Activated CD4-positive, alpha-beta memory T cell treated with anti-CD3 and anti-CD28 coated beads for 36 hours (primary cell): ENCODE results near the gene PTS. TPM values are rescaled to one million over a fixed set of nuclear protein-coding genes. Genes with fewer than 3 reads are reported as not detected.

ENCODE experiments used
- CTCF ChIA-PET: fragments of 350-600 bp; sonication (Branson Sonifier 250); formaldehyde crosslinking; loops from one replicate; lab custom pipeline; 2021; ENCODE audit warnings: antibody characterized with exemption, inconsistent platforms; lab: Charles Lee
- POLR2A ChIA-PET: fragments of 350-600 bp; sonication (Branson Sonifier 250); formaldehyde crosslinking; loops from one replicate; lab custom pipeline; 2021; ENCODE audit warnings: antibody characterized with exemption; lab: Charles Lee
- DNase-seq: peaks from one replicate; pipeline ENCODE4 v3.0.0-alpha.2; 2020
- H3K27ac Mint-ChIP-seq: one replicate; pipeline ENCODE4 v1.8.0; 2021; ENCODE audit warnings: mixed read lengths
- H3K27me3 Mint-ChIP-seq: one replicate; pipeline ENCODE4 v1.8.0; 2021; ENCODE audit warnings: mixed read lengths
- H3K36me3 Mint-ChIP-seq: one replicate; pipeline ENCODE4 v1.8.0; 2021; ENCODE audit warnings: mixed read lengths
- H3K4me1 Mint-ChIP-seq: one replicate; pipeline ENCODE4 v1.8.0; 2021; ENCODE audit warnings: low read depth, mixed read lengths
- H3K4me3 Mint-ChIP-seq: one replicate; pipeline ENCODE4 v1.8.0; 2021; ENCODE audit warnings: mild to moderate bottlenecking, mixed read lengths
- H3K9me3 Mint-ChIP-seq: one replicate; pipeline ENCODE4 v1.8.0; 2021; ENCODE audit warnings: mixed read lengths
- intact Hi-C: fragments of 100-400 bp; cut with micrococcal nuclease; formaldehyde crosslinking; loops from one replicate; pipeline ENCODE4 v1.15.1; 2023
- total RNA-seq, 2 experiments: library from RNA; stranded (reverse); gene quantifications; one replicate each; pipeline ENCODE4 v1.2.3, GENCODE V29; 2021

Gene PTS
- total RNA-seq, 2 experiments from 2014 or later = 28.1 to 28.5 TPM

DNA sequence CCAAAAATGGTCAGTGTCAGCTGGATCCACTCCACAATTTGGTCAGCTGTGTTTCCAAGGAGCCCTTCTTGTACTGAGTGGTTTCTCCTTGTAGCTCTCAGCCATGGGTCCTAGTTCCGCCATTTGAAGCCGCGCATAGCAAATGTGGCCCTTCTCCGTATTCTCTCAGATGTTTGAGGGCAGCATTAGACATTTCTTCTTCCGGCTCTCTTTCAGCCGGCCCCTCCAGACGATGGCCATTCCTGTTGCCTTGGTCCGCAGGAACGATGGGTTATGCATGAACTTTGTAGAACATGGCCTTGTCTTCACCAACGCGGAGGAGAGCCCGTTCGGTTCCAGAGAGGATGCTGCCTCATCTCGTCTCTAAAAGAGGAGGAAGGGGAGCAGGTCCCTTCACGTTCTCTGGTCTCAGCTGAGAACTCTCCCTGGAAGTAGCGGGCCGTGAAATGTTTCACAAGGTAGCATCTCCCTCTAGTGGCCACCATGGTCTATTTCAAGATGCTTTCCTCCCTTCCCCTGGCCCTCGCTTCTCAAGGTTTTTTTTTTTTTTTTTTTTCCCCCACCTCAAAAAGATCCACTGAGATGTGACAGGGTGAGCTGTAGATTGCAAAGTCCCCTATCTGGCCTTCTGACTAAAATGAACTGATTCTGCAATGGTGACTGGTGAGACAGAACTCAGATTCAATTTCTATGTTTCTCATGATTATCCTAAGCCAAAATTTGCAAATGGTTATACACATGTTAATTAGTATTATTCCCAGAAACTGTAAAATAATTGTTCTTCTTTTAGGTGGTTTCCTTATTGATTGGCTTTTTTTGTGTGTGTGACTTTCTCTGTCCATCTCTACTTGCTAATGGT is 54.3 kb downstream of the PTS start:
- no peaks in the 10 kb centered on the region for H3K27me3 Mint-ChIP-seq
- intact Hi-C loops = loop anchor here (1.0 to 10.0 kb wide), 7 partner anchors 54 to 678 kb away; partner anchors contain the start of genes CFAP68, FDXACB1, PTS and SDHD
- peak overlapping the region; percentile 84 for H3K4me3 Mint-ChIP-seq
- ChIA-PET POLR2A (interaction anchor here (0.9 kb wide), 1 partner anchor 52 kb away, joined by 3 read pairs; no protein-coding TSS in a partner anchor), CTCF (interaction anchor here (0.5 to 5.9 kb wide), 53 partner anchors 8 to 1597 kb away, joined by 3 to 238 read pairs (median 4); partner anchors contain the start of genes ALG9, PLET1, PTS and TTC12)
- H3K36me3 Mint-ChIP-seq = no peaks in the 10 kb centered on the region
- H3K27ac Mint-ChIP-seq = peak overlapping the region; percentile 65
- H3K4me1 Mint-ChIP-seq = peaks cover 15% of the 10 kb centered on the region
- DNase-seq = peak; percentile 73
- H3K9me3 Mint-ChIP-seq = no peaks in the 10 kb centered on the region

DNA sequence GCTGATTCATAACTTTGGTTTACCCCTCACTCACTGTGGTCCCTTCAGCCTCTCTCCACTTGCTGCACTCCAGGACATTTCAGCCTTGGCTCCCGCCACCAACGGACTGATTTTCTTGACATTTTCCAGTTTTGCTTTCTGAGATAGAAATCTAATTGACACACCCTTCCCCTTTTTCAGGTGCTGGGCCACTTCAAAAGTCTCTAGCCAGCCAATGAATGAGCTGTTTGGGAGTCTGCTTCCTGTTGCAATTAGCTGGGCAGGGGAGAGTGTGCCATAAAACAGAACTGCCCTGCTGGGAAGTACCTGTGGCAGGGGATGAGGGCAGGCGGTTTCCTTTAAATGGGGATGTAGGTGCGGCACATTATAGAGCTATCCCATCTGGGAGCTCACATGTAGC is 55.5 kb downstream of the PTS start:
- Mint-ChIP-seq H3K36me3 (no peaks in the 10 kb centered on the region), H3K27me3 (no peaks in the 10 kb centered on the region), H3K4me3 (no peak overlapping the region), H3K9me3 (no peaks in the 10 kb centered on the region), H3K4me1 (peaks cover 15% of the 10 kb centered on the region), H3K27ac (no peak overlapping the region)
- intact Hi-C loops = loop anchor here (2.0 to 10.0 kb wide), 3 partner anchors 55 to 679 kb away; partner anchors contain the start of genes PTS, SDHD, SIK2 and TIMM8B
- ChIA-PET POLR2A (interaction anchor here (0.6 kb wide), 1 partner anchor 129 kb away, joined by 3 read pairs; no protein-coding TSS in a partner anchor), CTCF (interaction anchor here (0.7 to 5.9 kb wide), 10 partner anchors 13 to 1008 kb away, joined by 3 to 238 read pairs (median 16); partner anchors contain the start of gene PTS)
- DNase-seq = no peak

Other genes with a start within 250 kb of the PTS start
- gene DLAT, start 201.0 kb upstream of the PTS start, total RNA-seq = 10 to 100 TPM; 36.4 to 39.0 TPM
- under 1 TPM; 0.36 to 0.56 TPM for gene PIH1D2, start 152.4 kb upstream of the PTS start, total RNA-seq
- gene NKAPD1, start 152.1 kb upstream of the PTS start, total RNA-seq = 10 to 100 TPM; 17.5 to 19.4 TPM
- gene TIMM8B, start 139.7 kb upstream of the PTS start, total RNA-seq = 10 to 100 TPM; 36.5 to 38.4 TPM
- gene SDHD, start 139.6 kb upstream of the PTS start, total RNA-seq = 10 to 100 TPM; 72.7 to 91.6 TPM
- gene IL18, start 62.3 kb upstream of the PTS start, total RNA-seq = not detected
- under 1 TPM in 1 of 2 experiments, not detected in 1; 0.29 TPM for gene TEX12, start 59.1 kb upstream of the PTS start, total RNA-seq
- gene BCO2, start 50.9 kb upstream of the PTS start, total RNA-seq = 1 to 10 TPM in 1 of 2 experiments, under 1 TPM in 1; 0.73 to 1.3 TPM
- gene PLET1, start 34.4 kb downstream of the PTS start, total RNA-seq = not detected